ENCODE results near the gene LAX1. TPM values are rescaled to one million over a fixed set of nuclear protein-coding genes. Genes with fewer than 3 reads are reported as not detected.

Gene LAX1
- total RNA-seq, 3 donors from 2014 or later: 0.88 to 2.7 (median 2.0) TPM

DNA sequence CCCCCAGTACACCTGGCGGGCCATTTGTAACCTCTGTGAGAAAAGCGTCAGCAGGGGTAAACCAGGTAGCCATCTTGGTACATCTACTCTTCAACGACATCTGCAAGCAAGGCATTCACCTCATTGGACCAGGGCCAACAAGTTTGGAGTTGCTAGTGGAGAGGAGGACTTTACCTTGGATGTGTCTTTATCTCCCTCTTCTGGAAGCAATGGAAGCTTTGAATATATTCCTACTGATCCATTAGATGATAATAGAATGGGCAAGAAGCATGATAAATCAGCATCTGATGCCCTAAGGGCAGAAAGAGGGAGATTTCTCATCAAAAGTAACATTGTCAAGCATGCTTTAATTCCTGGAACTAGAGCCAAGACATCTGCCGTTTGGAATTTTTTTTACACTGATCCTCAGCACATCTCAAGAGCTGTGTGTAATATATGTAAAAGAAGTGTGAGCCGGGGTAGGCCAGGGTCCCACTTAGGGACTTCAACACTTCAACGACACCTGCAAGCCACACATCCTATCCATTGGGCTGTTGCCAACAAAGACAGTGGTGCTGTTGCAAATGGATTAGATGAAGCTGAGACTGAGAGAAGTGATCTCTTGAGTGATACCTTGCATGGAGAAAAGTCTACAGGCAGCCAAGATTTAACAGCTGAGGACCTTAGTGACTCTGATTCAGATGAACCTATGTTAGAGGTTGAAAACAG is 33.1 kb downstream of the LAX1 start:
- intact Hi-C loops (cut with DNase I; ENCODE audit: low total_unique reads): no loop called here
- TF ChIP-seq POLR2A (IDR thresholded peaks at IDR 0.05) (no peak), POLR2AphosphoS5 (IDR thresholded peaks at IDR 0.05) (no peak)
- TF ChIP-seq, protein P1, sequence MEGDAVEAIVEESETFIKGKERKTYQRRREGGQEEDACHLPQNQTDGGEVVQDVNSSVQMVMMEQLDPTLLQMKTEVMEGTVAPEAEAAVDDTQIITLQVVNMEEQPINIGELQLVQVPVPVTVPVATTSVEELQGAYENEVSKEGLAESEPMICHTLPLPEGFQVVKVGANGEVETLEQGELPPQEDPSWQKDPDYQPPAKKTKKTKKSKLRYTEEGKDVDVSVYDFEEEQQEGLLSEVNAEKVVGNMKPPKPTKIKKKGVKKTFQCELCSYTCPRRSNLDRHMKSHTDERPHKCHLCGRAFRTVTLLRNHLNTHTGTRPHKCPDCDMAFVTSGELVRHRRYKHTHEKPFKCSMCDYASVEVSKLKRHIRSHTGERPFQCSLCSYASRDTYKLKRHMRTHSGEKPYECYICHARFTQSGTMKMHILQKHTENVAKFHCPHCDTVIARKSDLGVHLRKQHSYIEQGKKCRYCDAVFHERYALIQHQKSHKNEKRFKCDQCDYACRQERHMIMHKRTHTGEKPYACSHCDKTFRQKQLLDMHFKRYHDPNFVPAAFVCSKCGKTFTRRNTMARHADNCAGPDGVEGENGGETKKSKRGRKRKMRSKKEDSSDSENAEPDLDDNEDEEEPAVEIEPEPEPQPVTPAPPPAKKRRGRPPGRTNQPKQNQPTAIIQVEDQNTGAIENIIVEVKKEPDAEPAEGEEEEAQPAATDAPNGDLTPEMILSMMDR (IDR thresholded peaks at IDR 0.05): peak in 1 of 3 donors; percentile 12
- Histone ChIP-seq H3K9me3 (no peaks in the 10 kb centered on the region), H3K27me3 (no peaks in the 10 kb centered on the region), H3K27ac (no peak overlapping the region), H3K4me1 (peaks cover 8 to 9% of the 10 kb centered on the region in 2 donors), H3K4me3 (peak overlapping the region in 1 of 3 donors; percentile 86), H3K36me3 (no peaks in the 10 kb centered on the region)
- peak in 1 of 2 donors; percentile 37 for DNase-seq (ENCODE audit: low spot score in 2 of 2)

GRCh38 chr1:203799157-203799556 is 34.2 kb downstream of the LAX1 start:
- H3K27me3 ChIP-seq: no peaks in the 10 kb centered on the region
- intact Hi-C loops (cut with DNase I; ENCODE audit: low total_unique reads): no loop called here
- no peak overlapping the region for H3K4me3 ChIP-seq
- no peaks in the 10 kb centered on the region for H3K9me3 ChIP-seq
- DNase-seq (ENCODE audit: low spot score in 2 of 2): no peak
- peaks cover 8 to 9% of the 10 kb centered on the region in 2 donors for H3K4me1 ChIP-seq
- no peak overlapping the region for H3K27ac ChIP-seq
- no peak for TF ChIP-seq POLR2A (IDR thresholded peaks at IDR 0.05)
- TF ChIP-seq POLR2AphosphoS5 (IDR thresholded peaks at IDR 0.05): no peak
- TF ChIP-seq, protein P1 (IDR thresholded peaks at IDR 0.05): no peak
- H3K36me3 ChIP-seq: no peaks in the 10 kb centered on the region

GRCh38 chr1:203799971-203800370 is 35.0 kb downstream of the LAX1 start:
- TF ChIP-seq, protein P1 (IDR thresholded peaks at IDR 0.05): no peak
- TF ChIP-seq POLR2A (IDR thresholded peaks at IDR 0.05): no peak
- TF ChIP-seq POLR2AphosphoS5 (IDR thresholded peaks at IDR 0.05): no peak
- Histone ChIP-seq H3K27me3 (no peaks in the 10 kb centered on the region), H3K4me1 (peaks cover 8 to 9% of the 10 kb centered on the region in 2 donors), H3K36me3 (no peaks in the 10 kb centered on the region), H3K9me3 (no peaks in the 10 kb centered on the region), H3K27ac (no peak overlapping the region), H3K4me3 (peak overlapping the region in 1 of 3 donors; percentile 27)
- no peak for DNase-seq (ENCODE audit: low spot score in 2 of 2)
- intact Hi-C loops (cut with DNase I; ENCODE audit: low total_unique reads): no loop called here

- TF ChIP-seq POLR2AphosphoS5 (IDR thresholded peaks at IDR 0.05) (no peak), POLR2A (IDR thresholded peaks at IDR 0.05) (no peak)
- TF ChIP-seq, protein P1 (IDR thresholded peaks at IDR 0.05): no peak
- intact Hi-C loops (cut with DNase I; ENCODE audit: low total_unique reads): no loop called here
- DNase-seq (ENCODE audit: low spot score in 2 of 2): no peak
- H3K27ac ChIP-seq: no peak overlapping the region
- H3K4me1 ChIP-seq: no peaks in the 10 kb centered on the region
- no peaks in the 10 kb centered on the region for H3K9me3 ChIP-seq
- no peak overlapping the region for H3K4me3 ChIP-seq
- H3K27me3 ChIP-seq: no peaks in the 10 kb centered on the region
- no peaks in the 10 kb centered on the region for H3K36me3 ChIP-seq
Observed at GRCh38 chr1:203805689-203806088, 40.7 kb downstream of the LAX1 start.

DNA sequence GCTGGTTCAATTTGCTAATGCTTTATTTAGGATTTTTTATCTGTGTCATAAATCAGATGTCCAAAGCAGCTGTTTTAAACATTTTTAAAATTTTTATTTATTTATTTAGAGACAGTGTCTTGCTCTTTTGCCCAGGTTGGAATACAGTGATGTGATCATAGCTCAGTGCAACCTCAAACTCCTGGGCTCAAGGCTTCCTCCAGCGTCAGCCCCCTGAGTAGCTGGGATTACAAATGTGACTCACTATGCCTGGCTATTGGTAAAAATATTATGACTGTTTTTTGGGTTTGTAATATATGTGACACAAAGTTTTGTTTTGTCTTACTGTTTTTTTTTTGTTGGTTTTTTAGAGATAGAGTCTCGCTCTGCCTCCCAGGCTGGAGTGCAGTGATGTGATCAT is 42.2 kb downstream of the LAX1 start:
- TF ChIP-seq POLR2A (IDR thresholded peaks at IDR 0.05): no peak
- TF ChIP-seq POLR2AphosphoS5 (IDR thresholded peaks at IDR 0.05): no peak
- TF ChIP-seq, protein P1 (IDR thresholded peaks at IDR 0.05): no peak
- no peaks in the 10 kb centered on the region for H3K36me3 ChIP-seq
- intact Hi-C loops (cut with DNase I; ENCODE audit: low total_unique reads): no loop called here
- no peak for DNase-seq (ENCODE audit: low spot score in 2 of 2)
- H3K4me3 ChIP-seq: no peak overlapping the region
- H3K27ac ChIP-seq: no peak overlapping the region
- no peaks in the 10 kb centered on the region for H3K27me3 ChIP-seq
- H3K9me3 ChIP-seq: no peaks in the 10 kb centered on the region
- no peaks in the 10 kb centered on the region for H3K4me1 ChIP-seq
